ENCODE measurements around the gene MUC6. TPM values are rescaled to one million over a fixed set of nuclear protein-coding genes. Genes with fewer than 3 reads are reported as not detected.

The MUC6 gene
- total RNA-seq, 1 experiment from 2014 or later = not detected

GRCh38 chr11:1015826-1016545, 20.5 kb downstream of the MUC6 start:
- peaks cover 3 to 8% of the 10 kb centered on the region in 2 experiments; a peak in 2 of 4 replicates for H3K4me1 Mint-ChIP-seq

More at GRCh38 chr11:1015826-1016545, 20.5 kb downstream of the MUC6 start:
- H3K56ac ChIP-seq (ENCODE audit: insufficient read length, low read depth, low read length) = no peak overlapping the region
- H3K9ac ChIP-seq (ENCODE audit: extremely low read depth, insufficient read length, low read length) = no peak overlapping the region
- H2BK120ac ChIP-seq (ENCODE audit: low read depth, low read length, poor library complexity, severe bottlenecking) = no peak overlapping the region
- no peaks in the 10 kb centered on the region for H3K79me2 ChIP-seq (ENCODE audit: insufficient read depth, low read length)
- H3K27me3 ChIP-seq (ENCODE audit: insufficient read depth, low read length) = no peaks in the 10 kb centered on the region
- no peak overlapping the region for H3K18ac ChIP-seq (ENCODE audit: insufficient read length, low read depth, low read length)
- H3K23ac ChIP-seq (ENCODE audit: insufficient read length, low read depth, low read length) = no peak overlapping the region
- peaks cover 17 to 29% (median 21%) of the 10 kb centered on the region in 3 experiments for H3K36me3 Mint-ChIP-seq (ENCODE audit: insufficient read depth in 1 of 3, low read depth in 3 of 3)
- no peak overlapping the region for H2AK5ac ChIP-seq (ENCODE audit: insufficient read length, low read length)
- peaks cover 6% of the 10 kb centered on the region for H3K9me3 ChIP-seq (ENCODE audit: control insufficient read depth, low read depth, low read length)
- no peak overlapping the region for H3K27ac ChIP-seq (ENCODE audit: insufficient read length, low read depth, low read length)
- no peak overlapping the region for H2AFZ ChIP-seq (ENCODE audit: low read length)
- H4K91ac ChIP-seq (ENCODE audit: insufficient read length, low read depth, low read length) = no peak overlapping the region
- H2BK20ac ChIP-seq (ENCODE audit: low read depth, low read length, poor library complexity, severe bottlenecking) = no peak overlapping the region
- no peak for DNase-seq
- H4K8ac ChIP-seq (replicated peaks; ENCODE audit: insufficient read length, low read depth, low read length) = no peak overlapping the region
- H3K4me2 ChIP-seq (ENCODE audit: insufficient read depth, insufficient read length, low read length) = no peak overlapping the region
- H3K27ac Mint-ChIP-seq = no peak overlapping the region
- no CpG with 5 or more reads among the region's 20 CpGs for WGBS (ENCODE audit: extremely low coverage, insufficient read length, low lambda C conversion rate)
- peaks cover 19 to 25% of the 10 kb centered on the region in 2 experiments for H3K9me3 Mint-ChIP-seq
- no peak overlapping the region for H3K4me3 Mint-ChIP-seq
- no peaks in the 10 kb centered on the region for H3K4me1 ChIP-seq (ENCODE audit: insufficient read depth, low read length)
- H3K14ac ChIP-seq (ENCODE audit: insufficient read depth, low read length) = no peak overlapping the region
- no peak overlapping the region for H4K5ac ChIP-seq (ENCODE audit: insufficient read length, low read depth, low read length)
- H3T11ph ChIP-seq (ENCODE audit: low read length) = no peak overlapping the region
- no peak for TF ChIP-seq CTCF (conservative IDR thresholded peaks at IDR 0.05)
- no peaks in the 10 kb centered on the region for H3K23me2 ChIP-seq (ENCODE audit: insufficient read length, low read depth, low read length, poor library complexity, severe bottlenecking)
- no peak overlapping the region for H2BK5ac ChIP-seq (ENCODE audit: insufficient read length, low read length)
- H3K79me1 ChIP-seq (ENCODE audit: insufficient read depth, low read depth, low read length, poor library complexity, severe bottlenecking) = no peaks in the 10 kb centered on the region
- peaks cover 14% of the 10 kb centered on the region for H3K27me3 Mint-ChIP-seq (ENCODE audit: low read depth)
- no peak overlapping the region for H2BK12ac ChIP-seq (ENCODE audit: insufficient read length, low read depth, low read length)
- peaks cover 2% of the 10 kb centered on the region for H4K20me1 ChIP-seq (ENCODE audit: control insufficient read depth, insufficient read depth, insufficient read length)
- H2BK15ac ChIP-seq (ENCODE audit: low read depth, low read length) = no peak overlapping the region
- H3K4ac ChIP-seq (ENCODE audit: low read depth, low read length) = no peak overlapping the region

Measured in H9 (cell line).